ENCODE measurements around the gene GARIN5A.

Gene GARIN5A

DNA sequence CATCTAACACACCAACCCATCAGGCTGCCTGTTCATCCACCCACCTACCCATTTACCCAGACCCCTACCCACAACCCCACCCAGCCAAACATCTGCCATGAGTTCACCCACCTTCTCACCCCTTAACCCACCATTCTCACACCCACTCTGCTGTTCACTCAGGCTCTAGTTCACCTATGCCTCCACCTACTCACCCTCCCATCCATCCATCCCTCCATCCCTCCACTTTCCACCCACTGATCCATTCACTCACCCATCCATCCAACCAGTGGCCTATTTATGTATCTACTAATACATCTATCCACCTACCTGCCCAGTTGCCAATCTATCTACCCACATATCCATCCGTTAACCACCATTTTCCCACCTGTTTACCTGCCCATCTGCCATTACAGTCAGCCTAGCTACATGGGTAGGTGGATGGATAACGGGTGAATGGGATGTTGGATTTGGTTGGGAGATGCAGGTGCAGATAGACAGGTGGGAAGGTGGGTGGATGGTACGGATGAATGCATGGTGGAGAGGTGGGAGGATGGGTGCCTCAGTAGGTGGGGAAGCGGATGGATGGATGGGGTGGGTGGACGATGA lies 38.7 kb downstream of the GARIN5A start:
- in situ Hi-C loops (cut with MboI; ENCODE audit: low sequenced_read_pairs) = no loop called here

DNA sequence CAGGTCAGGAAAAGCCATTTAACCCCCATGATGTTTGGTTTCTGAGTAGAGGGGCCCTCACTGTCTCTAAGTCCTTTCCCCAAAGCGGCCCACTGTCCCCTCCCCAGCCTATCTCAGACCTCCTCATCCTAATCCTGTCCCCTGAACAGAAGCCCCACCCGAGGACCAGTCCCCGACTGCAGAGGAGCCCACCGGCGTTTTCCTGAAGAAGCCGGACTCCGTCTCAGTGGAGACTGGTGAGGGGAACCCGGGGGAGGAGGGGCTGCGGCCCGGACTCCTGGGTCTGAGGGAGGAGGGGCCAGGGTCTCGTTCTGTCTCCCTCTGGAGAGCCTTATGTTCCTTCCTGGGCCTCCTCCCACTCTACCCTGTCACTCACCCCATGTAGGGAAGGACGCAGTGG lies 41.0 kb downstream of the GARIN5A start:
- in situ Hi-C loops (cut with MboI; ENCODE audit: low sequenced_read_pairs) = no loop called here

DNA sequence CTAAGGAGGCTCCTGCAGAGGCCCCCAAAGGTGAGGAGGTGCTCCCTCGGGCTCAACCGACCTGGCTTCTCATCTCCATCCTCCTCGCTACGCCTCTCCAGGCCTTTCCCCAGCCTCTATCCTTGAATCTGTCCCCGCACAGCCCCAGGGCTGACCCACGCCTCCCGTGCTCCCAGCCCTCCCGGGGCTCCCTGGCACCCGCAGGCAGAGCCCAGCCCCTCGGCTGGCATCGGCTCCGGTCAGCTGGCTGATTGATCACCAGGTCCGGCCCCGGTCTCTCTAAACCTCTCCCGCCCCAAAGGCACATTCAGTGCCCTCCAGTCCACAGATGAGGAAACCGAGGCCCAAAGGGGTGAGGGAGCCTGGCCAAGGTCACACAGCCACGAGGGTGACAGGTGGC lies 41.4 kb downstream of the GARIN5A start:
- in situ Hi-C loops (cut with MboI; ENCODE audit: low sequenced_read_pairs) = no loop called here

DNA sequence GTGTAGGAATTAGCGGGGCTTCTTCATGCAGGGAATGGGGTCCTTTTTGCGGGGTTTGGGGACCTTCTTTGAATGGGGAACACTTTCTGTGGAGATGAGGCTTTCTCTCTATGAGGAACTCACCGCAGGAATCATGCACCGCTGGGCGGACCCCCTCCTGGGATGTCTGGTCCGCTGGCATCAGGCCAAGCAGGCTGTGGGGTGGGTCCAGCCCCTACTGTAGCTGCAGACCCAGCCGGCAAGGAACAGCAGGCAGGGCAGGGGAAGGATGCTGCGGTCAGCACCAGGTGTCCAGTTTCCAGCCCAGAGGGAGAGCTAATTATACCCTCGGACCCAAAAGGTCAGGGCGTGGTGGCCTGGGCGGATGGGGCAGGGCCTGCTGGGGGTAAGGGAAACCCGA lies 42.1 kb downstream of the GARIN5A start:
- in situ Hi-C loops (cut with MboI; ENCODE audit: low sequenced_read_pairs) = no loop called here

DNA sequence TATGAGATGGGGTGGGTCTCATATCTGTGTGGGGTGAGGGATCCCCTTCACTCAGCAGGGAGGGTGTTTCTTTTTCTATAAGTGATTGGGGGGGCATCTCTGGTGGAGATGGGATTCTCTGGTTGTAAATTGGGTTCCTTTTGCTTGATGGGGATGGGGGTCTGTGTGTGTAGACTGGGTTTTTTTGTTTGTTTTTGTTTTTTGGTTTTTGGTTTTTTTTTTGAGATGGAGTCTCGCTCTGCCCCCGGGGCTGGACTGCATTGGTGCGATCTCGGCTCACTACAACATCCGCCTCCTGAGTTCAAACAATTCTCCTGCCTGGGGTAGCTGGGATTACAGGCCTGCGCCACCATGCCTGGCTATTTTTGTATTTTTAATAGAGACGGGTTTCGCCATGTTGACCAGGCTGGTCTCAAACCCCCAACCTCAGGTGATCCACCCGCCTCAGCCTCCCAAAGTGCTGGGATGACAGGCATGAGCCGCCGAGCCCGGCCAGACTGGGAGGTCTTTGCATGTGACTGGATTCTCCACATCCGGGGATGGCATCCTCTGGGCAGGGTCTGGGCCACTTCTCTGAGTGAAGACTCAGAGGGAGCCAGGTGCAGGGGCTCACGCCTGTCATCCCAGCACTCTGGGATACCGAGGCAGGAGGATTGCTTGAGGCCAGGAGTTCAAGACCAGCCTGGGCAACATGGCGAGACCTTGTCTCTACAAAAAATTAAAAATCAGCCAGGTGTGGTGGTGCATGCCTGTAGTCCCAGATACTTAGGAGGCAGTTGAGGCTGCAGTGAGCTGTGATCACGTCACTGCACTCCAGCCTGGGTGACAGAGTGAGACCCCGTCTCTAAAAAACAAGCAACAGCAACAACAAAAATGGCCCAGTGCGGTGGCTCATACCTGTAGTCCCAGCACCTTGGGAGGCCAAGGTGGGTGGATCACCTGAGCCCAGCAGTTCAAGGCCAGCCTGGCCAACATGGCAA lies 43.2 kb downstream of the GARIN5A start:
- in situ Hi-C loops (cut with MboI; ENCODE audit: low sequenced_read_pairs) = no loop called here

DNA sequence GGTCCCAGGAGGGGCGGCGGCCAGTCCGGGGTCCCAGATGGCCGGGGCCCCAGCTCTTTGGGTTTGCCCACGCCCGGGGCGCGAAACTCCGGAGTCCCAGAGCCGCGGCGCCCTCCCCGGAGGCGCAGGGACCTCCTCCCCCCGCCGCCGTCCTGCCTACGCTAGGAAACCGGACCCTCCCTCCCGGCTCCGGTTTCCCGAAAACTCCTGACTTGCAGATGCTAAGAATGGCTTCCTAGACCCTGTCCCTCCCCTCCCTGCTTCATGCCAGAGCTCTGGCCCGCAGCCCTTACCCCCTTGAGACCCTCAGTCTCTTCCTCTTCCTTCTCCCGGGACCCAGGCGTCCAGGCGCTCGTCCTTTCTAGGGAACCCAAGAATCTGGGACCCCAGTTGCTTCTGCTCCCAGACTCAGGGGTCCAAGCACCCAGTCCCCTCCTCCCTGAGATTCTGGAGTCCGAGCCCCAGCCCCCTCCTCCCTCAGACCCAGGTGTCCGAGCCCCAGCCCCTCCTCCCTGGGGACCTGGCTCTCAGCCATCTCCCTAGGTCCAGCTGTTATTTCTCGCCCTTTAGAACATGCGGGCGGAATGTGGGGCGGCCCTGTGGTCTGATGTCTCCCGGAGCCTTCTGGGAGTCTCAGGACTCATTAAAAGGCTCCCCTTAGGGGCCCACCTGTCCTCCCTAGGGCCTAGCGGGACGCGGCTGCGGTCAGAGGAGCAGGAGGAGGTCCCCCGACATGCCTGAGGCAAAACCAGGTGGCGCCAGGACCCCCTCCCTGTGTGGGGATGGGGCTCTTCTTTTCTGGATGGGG lies 44.2 kb downstream of the GARIN5A start, which contains the start of gene MYBPC2:
MYBPC2 (plus strand) TSS at position 672 of the 808 bp plus-strand sequence; CDS start at position 734, 62 bp downstream.
- in situ Hi-C loops (cut with MboI; ENCODE audit: low sequenced_read_pairs) = no loop called here

DNA sequence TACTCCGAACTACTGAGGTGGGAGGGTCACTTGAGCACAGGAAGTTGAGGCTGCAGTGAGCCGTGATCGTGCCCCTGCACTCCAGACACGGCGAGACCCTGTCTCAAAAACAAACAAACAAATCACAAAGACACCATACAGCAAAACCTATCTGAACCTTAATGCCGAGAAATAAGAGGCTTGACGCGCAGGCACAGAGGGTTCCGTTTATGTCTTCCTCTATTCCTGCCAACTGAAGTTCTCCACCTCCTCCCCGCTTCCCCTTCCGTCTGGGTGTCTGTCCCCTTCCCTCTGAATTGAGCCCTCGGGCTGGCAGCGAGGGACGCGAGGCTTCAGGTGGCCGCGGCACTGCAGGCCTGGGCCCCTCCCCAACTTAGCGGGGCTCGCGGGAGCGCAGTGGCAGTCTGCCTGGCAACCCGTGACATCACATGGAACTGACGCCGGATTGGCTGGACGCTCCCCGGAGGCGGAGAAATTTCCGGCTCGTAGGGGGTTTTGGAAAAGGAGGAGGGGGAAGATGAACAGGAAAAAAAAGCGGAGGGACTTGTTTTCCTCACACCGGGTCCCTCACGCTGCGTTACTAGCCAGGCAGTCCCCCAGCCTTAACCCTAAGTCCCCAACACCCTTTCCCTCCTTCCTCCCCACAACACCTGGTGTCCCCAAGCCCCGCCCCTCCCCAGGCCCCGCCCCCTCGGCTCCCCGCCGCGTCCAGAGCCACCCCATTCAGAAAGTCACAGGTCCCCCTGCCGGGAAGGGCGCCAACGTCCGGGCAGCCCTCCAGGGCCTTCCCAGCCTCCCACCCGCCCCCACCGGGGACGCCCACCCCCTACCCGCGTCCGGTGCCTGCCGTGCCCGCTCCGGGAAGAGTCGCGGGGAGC lies 45.1 kb downstream of the GARIN5A start:
- in situ Hi-C loops (cut with MboI; ENCODE audit: low sequenced_read_pairs) = no loop called here

DNA sequence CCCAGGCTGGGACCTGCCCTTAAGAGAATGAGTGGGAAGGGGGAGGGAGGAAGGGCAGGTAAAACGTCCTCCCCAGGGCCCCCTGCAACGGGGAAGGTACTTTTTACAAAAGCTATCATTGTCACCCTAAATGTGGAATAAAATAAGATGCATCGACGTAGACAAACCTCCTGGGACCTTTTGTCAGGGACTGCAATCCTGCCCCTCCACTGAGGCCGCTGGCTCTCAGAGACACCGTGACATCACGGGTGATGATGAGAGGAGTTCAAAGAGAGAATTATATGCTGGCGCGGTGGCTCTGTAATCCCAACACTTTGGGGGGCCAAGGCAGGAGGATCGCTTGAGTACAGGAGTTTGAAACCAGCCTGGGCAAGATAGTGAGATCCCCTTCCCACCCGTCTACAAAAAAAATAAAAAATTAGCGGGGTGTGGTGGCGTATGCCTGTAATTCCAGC lies 45.7 kb downstream of the GARIN5A start:
- in situ Hi-C loops (cut with MboI; ENCODE audit: low sequenced_read_pairs) = no loop called here

DNA sequence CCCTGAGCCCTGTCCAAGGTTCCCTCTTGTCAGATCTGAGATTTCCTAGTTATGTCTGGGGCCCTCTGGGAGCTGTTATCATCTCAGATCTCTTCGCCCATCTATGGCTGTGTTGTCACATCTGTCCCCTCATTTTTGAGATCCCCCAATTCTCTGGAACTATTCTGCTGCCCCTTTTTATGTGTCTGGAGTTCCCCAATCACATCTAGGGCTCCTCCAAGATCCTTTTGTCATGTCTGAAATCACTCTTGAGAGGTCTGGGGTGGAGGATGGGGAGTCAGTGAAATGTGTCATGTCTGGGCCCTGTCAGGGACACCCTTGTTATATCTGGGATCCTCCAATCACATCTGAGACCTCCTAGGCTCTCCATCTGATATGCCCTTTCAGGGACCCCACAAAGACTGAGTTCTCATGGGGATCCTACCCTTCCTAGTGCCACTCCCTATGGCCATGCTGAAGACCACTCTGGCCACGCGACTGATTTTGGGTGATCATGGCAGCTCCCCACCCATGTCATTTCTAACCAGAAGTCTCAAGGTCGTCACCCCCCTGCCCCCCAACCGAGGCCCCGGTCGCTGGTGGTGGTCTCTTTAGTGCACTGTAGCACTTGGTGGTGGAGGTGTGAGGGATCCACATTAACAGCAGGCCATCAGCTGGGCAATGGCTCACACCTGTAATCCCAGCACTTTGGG lies 47.7 kb downstream of the GARIN5A start:
- in situ Hi-C loops (cut with MboI; ENCODE audit: low sequenced_read_pairs) = no loop called here

DNA sequence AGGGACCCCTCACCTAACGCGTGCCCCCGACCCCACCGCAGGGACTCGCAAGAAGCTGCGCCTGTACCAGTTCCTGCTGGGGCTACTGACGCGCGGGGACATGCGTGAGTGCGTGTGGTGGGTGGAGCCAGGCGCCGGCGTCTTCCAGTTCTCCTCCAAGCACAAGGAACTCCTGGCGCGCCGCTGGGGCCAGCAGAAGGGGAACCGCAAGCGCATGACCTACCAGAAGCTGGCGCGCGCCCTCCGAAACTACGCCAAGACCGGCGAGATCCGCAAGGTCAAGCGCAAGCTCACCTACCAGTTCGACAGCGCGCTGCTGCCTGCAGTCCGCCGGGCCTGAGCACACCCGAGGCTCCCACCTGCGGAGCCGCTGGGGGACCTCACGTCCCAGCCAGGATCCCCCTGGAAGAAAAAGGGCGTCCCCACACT lies 48.6 kb downstream of the GARIN5A start:
- in situ Hi-C loops (cut with MboI; ENCODE audit: low sequenced_read_pairs) = no loop called here

DNA sequence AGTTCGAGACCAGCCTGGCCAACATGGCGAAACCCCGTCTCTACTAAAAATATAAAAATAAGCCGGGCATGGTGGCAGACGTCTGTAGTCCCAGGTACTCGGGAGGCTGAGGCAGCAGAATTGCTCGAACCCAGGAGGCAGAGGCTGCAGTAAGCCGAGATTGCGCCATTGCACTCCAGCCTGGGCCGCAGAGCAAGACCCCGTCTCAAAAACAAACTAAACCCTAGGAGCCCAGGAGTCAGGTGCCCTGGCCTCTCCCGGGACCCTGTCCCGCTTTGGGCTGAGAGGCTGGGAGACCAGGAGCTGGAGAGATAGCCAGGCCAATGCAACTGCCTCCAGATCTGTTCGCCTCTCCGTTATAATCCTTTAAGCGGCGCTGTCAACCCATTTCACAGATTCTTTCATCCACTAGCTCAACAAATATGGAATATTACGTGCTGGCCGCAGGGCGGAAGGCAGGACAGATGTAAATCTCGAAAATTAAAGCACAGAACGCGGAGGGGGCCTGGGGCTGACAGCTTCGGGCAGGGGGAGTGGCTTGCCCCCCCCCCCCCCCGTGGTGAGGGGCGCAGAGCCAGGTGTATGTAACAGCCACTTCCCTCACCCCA lies 49.2 kb downstream of the GARIN5A start:
- in situ Hi-C loops (cut with MboI; ENCODE audit: low sequenced_read_pairs) = no loop called here

DNA sequence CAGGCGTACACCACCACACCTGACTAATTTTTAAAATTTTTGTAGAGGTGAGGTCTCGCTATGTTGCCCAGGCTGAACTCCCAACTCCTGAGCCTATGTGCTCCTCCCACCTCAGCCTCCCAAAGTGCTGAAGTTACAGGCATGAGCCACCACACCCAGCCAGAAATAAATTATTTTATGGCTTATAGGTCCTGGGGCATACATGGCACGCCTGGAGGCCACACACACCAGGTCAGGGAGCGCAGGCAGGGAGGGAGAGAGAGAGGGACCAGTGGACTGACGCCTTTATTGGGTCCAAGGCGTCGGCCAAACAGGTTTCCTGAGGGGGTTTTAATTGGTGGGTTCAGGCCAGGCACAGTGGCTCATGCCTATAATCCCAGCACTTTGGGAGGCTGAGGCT lies 51.1 kb downstream of the GARIN5A start:
- in situ Hi-C loops (cut with MboI; ENCODE audit: low sequenced_read_pairs) = no loop called here

DNA sequence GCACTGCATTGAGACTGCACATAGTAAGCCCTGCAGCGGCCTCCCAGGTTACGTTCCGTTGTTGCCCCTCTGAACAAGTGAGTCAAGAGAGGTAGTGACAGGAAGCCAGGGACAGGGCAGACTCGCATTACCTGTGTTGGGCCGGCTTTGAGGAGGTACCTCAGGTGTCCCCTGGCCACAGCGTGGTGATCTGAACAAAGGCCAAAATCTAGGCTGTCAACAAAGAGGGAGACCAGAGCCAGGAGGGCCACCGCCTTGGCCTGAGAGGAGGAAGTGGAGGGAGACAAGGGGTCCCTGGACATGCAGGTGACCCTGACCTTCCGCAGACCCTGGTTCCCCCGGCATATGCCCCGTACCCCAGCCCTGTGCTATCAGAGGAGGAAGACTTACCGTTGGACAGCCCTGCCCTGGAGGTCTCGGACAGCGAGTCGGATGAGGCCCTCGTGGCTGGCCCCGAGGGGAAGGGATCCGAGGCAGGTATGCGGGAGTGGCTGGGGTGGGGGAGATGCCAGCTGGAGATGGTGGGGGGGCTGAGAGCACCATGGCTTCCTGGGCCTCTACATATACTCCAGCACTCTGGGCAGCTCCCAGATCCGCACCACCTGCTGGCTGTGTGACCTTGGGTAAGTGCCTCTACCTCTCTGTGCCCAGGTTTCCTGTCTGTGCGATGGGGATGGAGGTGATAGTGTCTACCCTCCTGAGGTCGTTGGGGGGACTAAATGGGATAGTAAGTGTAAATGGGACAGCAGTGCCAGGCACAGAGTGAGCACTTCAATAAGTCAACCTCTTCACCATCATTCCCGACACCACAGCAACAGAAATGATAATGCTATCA lies 53.2 kb downstream of the GARIN5A start:
- in situ Hi-C loops (cut with MboI; ENCODE audit: low sequenced_read_pairs) = no loop called here

DNA sequence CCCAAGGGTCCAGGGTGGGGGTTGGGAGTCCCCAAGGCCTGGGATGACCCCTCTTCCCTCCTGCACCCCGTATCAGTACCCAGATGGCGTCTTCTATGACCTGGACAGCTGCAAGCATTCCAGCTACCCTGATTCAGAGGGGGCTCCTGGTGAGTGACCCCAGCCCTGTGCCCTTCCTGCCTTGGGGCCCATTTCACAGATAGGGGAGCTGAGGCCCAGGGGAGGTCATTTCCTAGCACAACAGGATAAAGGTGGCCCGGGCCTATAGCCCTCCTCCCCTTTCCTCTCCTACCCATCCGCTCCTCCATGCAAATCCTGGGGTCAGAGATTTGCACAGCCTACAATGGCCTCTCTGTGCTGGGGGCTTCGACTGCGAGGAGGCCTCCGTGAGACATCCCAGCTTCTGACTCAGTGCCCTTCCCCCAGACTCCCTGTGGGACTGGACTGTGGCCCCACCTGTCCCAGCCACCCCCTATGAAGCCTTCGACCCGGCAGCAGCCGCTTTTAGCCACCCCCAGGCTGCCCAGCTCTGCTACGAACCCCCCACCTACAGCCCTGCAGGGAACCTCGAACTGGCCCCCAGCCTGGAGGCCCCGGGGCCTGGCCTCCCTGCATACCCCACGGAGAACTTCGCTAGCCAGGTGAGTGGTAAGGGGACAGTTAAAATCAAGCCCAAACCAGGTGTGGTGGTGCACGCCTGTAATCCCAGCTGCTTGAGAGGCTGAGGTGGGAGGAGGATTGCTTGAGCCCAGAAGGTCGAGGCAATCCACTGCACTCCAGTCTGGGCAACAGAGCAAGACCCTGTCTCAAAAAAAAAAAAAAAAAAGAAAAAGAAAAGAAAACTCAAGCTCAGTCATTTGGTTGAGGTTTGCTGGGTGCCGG lies 54.0 kb downstream of the GARIN5A start:
- in situ Hi-C loops (cut with MboI; ENCODE audit: low sequenced_read_pairs) = no loop called here

DNA sequence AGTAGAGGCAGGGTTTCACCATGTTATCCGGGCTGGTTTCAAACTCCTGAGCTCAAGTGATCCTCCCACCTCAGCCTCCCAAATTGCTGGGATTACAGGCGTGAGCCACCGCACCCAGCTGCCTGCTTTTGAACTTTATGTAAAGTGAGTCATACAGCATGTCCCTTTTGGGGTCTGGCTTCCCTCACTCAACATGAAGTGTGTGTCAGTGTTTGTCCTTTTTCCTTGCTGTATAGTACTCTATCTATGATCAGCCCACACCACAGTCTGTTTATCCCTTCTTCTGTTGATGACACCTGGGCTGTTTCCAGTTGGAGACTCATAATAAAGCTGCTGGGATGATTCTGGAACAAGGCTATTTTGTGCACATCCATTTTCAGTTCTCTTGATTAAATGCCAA lies 55.8 kb downstream of the GARIN5A start:
- in situ Hi-C loops (cut with MboI; ENCODE audit: low sequenced_read_pairs) = no loop called here

DNA sequence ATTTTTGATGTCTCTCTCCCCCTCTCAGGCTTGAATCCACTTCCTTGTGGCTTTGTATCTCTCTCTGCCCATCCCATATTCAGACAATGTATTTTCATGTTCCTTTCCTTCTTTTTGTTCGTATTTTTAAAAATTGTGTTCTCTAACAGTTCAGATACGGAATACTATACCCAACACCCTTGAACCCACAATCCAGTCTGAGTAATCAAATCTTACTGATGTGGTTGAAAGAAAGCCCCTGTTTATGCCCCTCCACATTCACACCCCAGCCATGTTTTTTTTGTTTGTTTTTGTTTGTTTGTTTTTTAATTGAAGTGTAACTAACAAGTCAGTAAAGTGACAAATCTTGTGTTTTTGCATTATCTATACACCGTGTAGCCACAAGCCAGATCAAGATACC lies 56.5 kb downstream of the GARIN5A start:
- in situ Hi-C loops (cut with MboI; ENCODE audit: low sequenced_read_pairs) = no loop called here

DNA sequence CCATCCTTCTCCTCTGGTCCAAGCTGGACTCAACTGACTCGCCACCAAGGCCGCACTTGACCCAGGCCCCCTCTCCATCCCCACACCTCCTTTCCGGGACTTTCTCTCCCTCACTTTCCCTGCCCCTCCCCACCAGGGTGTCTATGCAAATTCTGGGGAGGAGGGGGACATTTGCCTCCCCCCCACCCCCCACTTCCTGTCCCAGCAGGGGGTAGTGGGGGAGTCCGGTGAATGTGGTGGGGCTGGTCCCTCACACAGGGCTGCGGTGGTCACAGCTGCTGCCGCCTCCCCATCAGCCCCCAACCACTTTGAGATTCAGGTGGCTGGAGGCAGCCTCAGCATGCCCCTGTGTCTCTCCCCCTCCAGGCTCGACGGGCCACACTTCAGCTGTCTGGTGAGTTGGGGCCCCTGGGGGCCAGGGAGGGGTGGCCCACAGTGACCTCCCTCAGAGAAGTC lies 57.0 kb downstream of the GARIN5A start:
- in situ Hi-C loops (cut with MboI; ENCODE audit: low sequenced_read_pairs) = no loop called here
